HFFc6 (cell line): ENCODE data around the gene STK32B. TPM values are rescaled to one million over a fixed set of nuclear protein-coding genes. Genes with fewer than 3 reads are reported as not detected.

Source experiments
- DNase-seq: peaks from one replicate; pipeline ENCODE4 v3.0.0-alpha.2; 2018
- H3K27ac Mint-ChIP-seq: 2 replicates; pipeline ENCODE4 v1.8.0; 2020; ENCODE audit warnings: mild to moderate bottlenecking, mixed read lengths
- H3K27me3 Mint-ChIP-seq: 2 replicates; pipeline ENCODE4 v1.8.0; 2021; ENCODE audit warnings: mild to moderate bottlenecking, moderate library complexity, mixed read lengths; ENCODE audit not compliant: insufficient read depth
- H3K36me3 Mint-ChIP-seq: 2 replicates; pipeline ENCODE4 v1.8.0; 2021; ENCODE audit warnings: low read depth, mixed read lengths
- H3K4me1 Mint-ChIP-seq: 2 replicates; pipeline ENCODE4 v1.8.0; 2020; ENCODE audit warnings: low read depth, mixed read lengths
- H3K4me3 Mint-ChIP-seq: 2 replicates; pipeline ENCODE4 v1.8.0; 2020; ENCODE audit warnings: mild to moderate bottlenecking, moderate library complexity, mixed read lengths
- H3K9me3 Mint-ChIP-seq: 2 replicates; pipeline ENCODE4 v1.8.0; 2020; ENCODE audit warnings: mild to moderate bottlenecking, mixed read lengths
- CTCF ChIP-seq: fragments of 200-600 bp; sonication (generic); IDR thresholded peaks from 2 replicates; pipeline ENCODE4 v1.5.0; 2021; ENCODE audit warnings: antibody characterized with exemption, mild to moderate bottlenecking
- total RNA-seq, 6 experiments: library from RNA; stranded (reverse); fragmentation: NEBNext Ultra II Directional; extraction: Animal tissue kit (Norgen Biotek cat#: 25700); gene quantifications; 2 replicates in 1 of 6; 3 replicates in 5 of 6; pipeline ENCODE4 v1.2.3, GENCODE V29; 2021

STK32B gene
- total RNA-seq, 6 experiments from 2014 or later, result 0.14 to 0.33 (median 0.18) TPM; not detected in 1

GRCh38 chr4:5368426-5368825 is 317.1 kb downstream of the STK32B start:
- no peaks in the 10 kb centered on the region; the same call in 1 of the 2 replicates for H3K27me3 Mint-ChIP-seq
- H3K4me1 Mint-ChIP-seq, result peaks cover 18% of the 10 kb centered on the region
- DNase-seq, result no peak
- peaks cover 26% of the 10 kb centered on the region for H3K9me3 Mint-ChIP-seq
- H3K4me3 Mint-ChIP-seq, result no peak overlapping the region
- no peak overlapping the region for H3K27ac Mint-ChIP-seq
- no peak for TF ChIP-seq CTCF
- H3K36me3 Mint-ChIP-seq, result no peaks in the 10 kb centered on the region

GRCh38 chr4:5370286-5370685 is 319.0 kb downstream of the STK32B start:
- H3K4me3 Mint-ChIP-seq, result no peak overlapping the region
- H3K4me1 Mint-ChIP-seq, result peaks cover 16% of the 10 kb centered on the region
- H3K27me3 Mint-ChIP-seq, result no peaks in the 10 kb centered on the region; the same call in 1 of the 2 replicates
- TF ChIP-seq CTCF, result no peak
- DNase-seq, result no peak
- H3K27ac Mint-ChIP-seq, result no peak overlapping the region
- no peaks in the 10 kb centered on the region for H3K36me3 Mint-ChIP-seq
- H3K9me3 Mint-ChIP-seq, result peaks cover 29% of the 10 kb centered on the region

GRCh38 chr4:5371415-5372190 is 320.3 kb downstream of the STK32B start:
- TF ChIP-seq CTCF, result no peak
- H3K4me3 Mint-ChIP-seq, result no peak overlapping the region
- peaks cover 3% of the 10 kb centered on the region; the same call in 1 of the 2 replicates for H3K4me1 Mint-ChIP-seq
- H3K36me3 Mint-ChIP-seq, result no peaks in the 10 kb centered on the region
- DNase-seq, result no peak
- peaks cover 2% of the 10 kb centered on the region for H3K27me3 Mint-ChIP-seq
- H3K9me3 Mint-ChIP-seq, result peaks cover 24% of the 10 kb centered on the region
- no peak overlapping the region for H3K27ac Mint-ChIP-seq

- Mint-ChIP-seq H3K27ac (no peak overlapping the region), H3K9me3 (peaks cover 26% of the 10 kb centered on the region), H3K27me3 (peaks cover 2% of the 10 kb centered on the region), H3K36me3 (no peaks in the 10 kb centered on the region), H3K4me3 (no peak overlapping the region), H3K4me1 (no peaks in the 10 kb centered on the region)
- no peak for TF ChIP-seq CTCF
- DNase-seq, result no peak
Measured at GRCh38 chr4:5372198-5372597, 320.9 kb downstream of the STK32B start.

GRCh38 chr4:5373327-5373726 is 322.0 kb downstream of the STK32B start:
- H3K9me3 Mint-ChIP-seq, result peaks cover 32% of the 10 kb centered on the region
- no peak overlapping the region for H3K4me3 Mint-ChIP-seq
- H3K27ac Mint-ChIP-seq, result no peak overlapping the region
- H3K36me3 Mint-ChIP-seq, result no peaks in the 10 kb centered on the region
- H3K4me1 Mint-ChIP-seq, result no peaks in the 10 kb centered on the region
- peaks cover 2% of the 10 kb centered on the region for H3K27me3 Mint-ChIP-seq
- no peak for DNase-seq
- TF ChIP-seq CTCF, result no peak
